Osteocyte (in vitro differentiated cells): ENCODE measurements around the gene DCAF6. TPM values are rescaled to one million over a fixed set of nuclear protein-coding genes. Genes with fewer than 3 reads are reported as not detected.

Experiments
- DNase-seq: peaks from one replicate; pipeline ENCODE4 v3.0.0; 2021; ENCODE audit warnings: mixed read lengths; ENCODE audit not compliant: unreplicated experiment; ENCODE audit errors: extremely low spot score
- H3K27ac Mint-ChIP-seq: one replicate; pipeline ENCODE4 v1.8.0; 2021; ENCODE audit warnings: mild to moderate bottlenecking, mixed read lengths; ENCODE audit not compliant: unreplicated experiment
- H3K27me3 Mint-ChIP-seq: one replicate; pipeline ENCODE4 v1.8.0; 2021; ENCODE audit warnings: mixed read lengths; ENCODE audit not compliant: unreplicated experiment
- H3K36me3 Mint-ChIP-seq: one replicate; pipeline ENCODE4 v1.8.0; 2021; ENCODE audit warnings: mixed read lengths; ENCODE audit not compliant: unreplicated experiment
- H3K4me1 Mint-ChIP-seq: one replicate; pipeline ENCODE4 v1.8.0; 2021; ENCODE audit warnings: mixed read lengths; ENCODE audit not compliant: unreplicated experiment
- H3K4me3 Mint-ChIP-seq: one replicate; pipeline ENCODE4 v1.8.0; 2021; ENCODE audit warnings: mild to moderate bottlenecking, moderate library complexity, mixed read lengths; ENCODE audit not compliant: unreplicated experiment
- H3K9me3 Mint-ChIP-seq: one replicate; pipeline ENCODE4 v1.8.0; 2021; ENCODE audit warnings: mixed read lengths; ENCODE audit not compliant: unreplicated experiment
- total RNA-seq: library from RNA; stranded (reverse); gene quantifications from 2 replicates; pipeline ENCODE4 v1.2.1, GENCODE V29; 2021
- TF ChIP-seq, protein P1 (sequence below): fragments of 200-600 bp; sonication (generic); IDR thresholded peaks from 2 replicates; pipeline ENCODE4 v1.5.0; 2021; ENCODE audit warnings: antibody characterized with exemption, mild to moderate bottlenecking, moderate library complexity

DCAF6 gene
- total RNA-seq, 1 donor from 2014 or later, result 56.8 TPM

DNA sequence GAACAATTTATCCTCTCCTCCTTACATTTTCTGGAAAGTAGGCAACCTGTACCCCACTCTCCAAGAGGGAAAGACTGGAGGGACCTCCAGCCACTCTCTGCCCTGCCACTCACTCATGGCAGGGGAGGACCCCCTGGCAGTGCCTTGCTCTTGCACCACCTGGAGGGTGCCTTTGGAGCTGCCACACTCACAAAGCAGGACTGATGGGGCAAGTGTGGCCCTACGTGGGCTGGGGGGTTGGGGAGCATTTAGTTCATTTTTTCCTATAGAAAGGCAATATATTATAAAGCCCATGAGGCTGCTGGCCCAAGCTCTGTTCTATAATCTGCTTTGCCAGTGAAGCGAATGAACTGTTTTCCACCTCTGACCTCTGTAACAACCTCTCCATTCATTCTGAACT lies 150.0 kb downstream of the DCAF6 start:
- no peaks in the 10 kb centered on the region for H3K9me3 Mint-ChIP-seq
- no peak overlapping the region for H3K27ac Mint-ChIP-seq
- peaks cover 11% of the 10 kb centered on the region for H3K4me1 Mint-ChIP-seq
- TF ChIP-seq, protein P1, sequence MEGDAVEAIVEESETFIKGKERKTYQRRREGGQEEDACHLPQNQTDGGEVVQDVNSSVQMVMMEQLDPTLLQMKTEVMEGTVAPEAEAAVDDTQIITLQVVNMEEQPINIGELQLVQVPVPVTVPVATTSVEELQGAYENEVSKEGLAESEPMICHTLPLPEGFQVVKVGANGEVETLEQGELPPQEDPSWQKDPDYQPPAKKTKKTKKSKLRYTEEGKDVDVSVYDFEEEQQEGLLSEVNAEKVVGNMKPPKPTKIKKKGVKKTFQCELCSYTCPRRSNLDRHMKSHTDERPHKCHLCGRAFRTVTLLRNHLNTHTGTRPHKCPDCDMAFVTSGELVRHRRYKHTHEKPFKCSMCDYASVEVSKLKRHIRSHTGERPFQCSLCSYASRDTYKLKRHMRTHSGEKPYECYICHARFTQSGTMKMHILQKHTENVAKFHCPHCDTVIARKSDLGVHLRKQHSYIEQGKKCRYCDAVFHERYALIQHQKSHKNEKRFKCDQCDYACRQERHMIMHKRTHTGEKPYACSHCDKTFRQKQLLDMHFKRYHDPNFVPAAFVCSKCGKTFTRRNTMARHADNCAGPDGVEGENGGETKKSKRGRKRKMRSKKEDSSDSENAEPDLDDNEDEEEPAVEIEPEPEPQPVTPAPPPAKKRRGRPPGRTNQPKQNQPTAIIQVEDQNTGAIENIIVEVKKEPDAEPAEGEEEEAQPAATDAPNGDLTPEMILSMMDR, result no peak
- DNase-seq, result peak; percentile 32
- no peak overlapping the region for H3K4me3 Mint-ChIP-seq
- H3K36me3 Mint-ChIP-seq, result peaks cover 27% of the 10 kb centered on the region
- H3K27me3 Mint-ChIP-seq, result no peaks in the 10 kb centered on the region

DNA sequence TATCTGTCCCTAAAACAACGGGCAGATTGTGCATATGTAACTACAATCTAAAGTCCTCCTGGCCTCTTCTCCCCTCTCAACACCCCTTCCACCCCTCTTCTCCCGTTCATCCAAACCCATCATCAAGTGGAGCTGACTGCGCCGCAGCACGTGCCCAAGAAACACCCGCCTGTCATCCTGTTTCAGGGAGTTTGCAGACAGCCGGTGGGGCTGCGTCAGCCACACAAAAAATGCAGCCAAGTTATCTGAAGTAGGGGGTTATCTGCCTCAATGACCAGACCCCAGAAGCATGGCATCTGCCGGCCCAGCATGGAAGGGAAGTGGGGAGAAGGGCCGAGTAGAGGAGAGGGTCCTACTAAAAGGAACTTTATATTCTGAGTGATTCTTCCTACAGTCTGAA lies 151.2 kb downstream of the DCAF6 start:
- Mint-ChIP-seq H3K27ac (no peak overlapping the region), H3K27me3 (no peaks in the 10 kb centered on the region)

DNA sequence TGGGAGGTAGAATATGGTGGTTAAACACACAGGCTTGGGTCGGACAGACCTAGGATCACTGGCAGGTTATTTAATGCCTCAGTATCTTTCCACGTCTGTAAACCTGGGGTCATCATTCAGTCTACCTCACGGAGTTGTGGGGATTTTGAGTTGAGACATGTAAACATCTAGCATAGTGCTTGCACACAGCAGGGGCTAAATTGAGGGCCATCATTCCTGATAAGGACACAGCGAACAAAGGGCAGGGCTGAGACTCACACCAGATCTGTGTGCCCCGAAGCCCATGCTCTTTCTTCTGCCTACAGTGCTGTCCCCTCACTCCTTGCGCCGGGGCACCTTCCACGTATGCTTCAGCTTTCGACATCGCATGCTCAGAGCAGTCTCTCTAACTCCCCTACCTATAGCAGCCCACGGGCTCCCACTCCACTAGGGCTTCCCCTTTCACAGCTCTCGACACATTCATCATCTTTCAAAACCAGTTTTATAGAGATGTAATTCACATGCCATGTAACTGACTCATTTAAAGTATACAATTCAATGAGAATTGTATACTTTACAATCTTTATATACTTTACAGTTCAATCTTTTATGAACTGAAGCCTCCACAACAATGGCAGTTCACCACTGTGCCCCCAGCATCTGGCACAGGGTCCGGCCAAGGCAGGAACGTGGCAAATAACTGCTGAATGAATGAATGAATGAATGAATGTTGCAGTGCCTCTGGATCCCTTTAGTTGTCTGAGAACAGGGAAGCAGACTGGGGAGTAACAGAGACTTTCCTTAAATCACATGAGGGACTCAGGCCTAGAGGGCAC lies 152.2 kb downstream of the DCAF6 start:
- TF ChIP-seq, protein P1, result no peak
- H3K36me3 Mint-ChIP-seq, result peaks cover 27% of the 10 kb centered on the region
- H3K27me3 Mint-ChIP-seq, result no peaks in the 10 kb centered on the region
- no peak overlapping the region for H3K27ac Mint-ChIP-seq
- H3K4me1 Mint-ChIP-seq, result peaks cover 16% of the 10 kb centered on the region
- DNase-seq, result peak; percentile 53
- no peak overlapping the region for H3K4me3 Mint-ChIP-seq
- H3K9me3 Mint-ChIP-seq, result no peaks in the 10 kb centered on the region

More for the DNA sequence above, 151.2 kb downstream of the DCAF6 start:
- peak; percentile 42 for DNase-seq
- TF ChIP-seq, protein P1, result no peak
- Mint-ChIP-seq H3K9me3 (no peaks in the 10 kb centered on the region), H3K36me3 (peaks cover 27% of the 10 kb centered on the region), H3K4me1 (peaks cover 16% of the 10 kb centered on the region), H3K4me3 (no peak overlapping the region)

DNA sequence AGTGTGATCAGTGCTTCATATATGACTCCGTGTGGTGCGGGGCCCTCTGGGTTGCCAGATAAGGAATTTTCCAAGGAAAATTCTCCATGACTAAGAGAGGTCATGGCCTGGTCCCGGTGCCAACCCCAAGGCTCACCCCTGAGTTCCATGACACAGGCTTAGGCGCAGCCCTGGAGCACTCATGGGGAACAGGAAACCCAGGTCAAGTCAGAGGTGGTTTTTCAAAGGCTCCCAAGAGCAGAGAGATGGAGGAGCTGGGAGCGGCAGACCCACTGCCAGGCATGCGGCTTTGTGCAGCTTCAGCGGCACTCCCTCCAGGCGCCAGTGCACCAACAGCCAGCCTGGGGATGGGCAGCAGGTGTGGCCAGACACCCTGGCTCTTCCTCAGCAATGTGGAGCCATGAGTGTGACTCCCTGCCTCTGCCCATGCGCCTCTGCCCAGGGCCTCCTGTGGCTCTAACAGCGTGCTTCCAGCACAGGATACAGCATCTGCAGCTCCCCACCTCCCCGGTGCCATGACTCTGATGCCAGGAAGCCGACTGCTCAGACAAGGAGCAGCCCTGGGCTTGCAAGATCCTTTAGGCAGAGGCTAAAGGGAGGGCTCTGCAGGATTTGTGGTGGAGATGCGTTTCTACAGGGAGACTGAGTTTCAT lies 153.0 kb downstream of the DCAF6 start:
- H3K4me1 Mint-ChIP-seq, result peaks cover 15% of the 10 kb centered on the region
- peaks cover 30% of the 10 kb centered on the region for H3K36me3 Mint-ChIP-seq
- peak; percentile 84 for DNase-seq
- TF ChIP-seq, protein P1, result no peak
- no peak overlapping the region for H3K4me3 Mint-ChIP-seq
- H3K9me3 Mint-ChIP-seq, result no peaks in the 10 kb centered on the region
- H3K27ac Mint-ChIP-seq, result no peak overlapping the region
- no peaks in the 10 kb centered on the region for H3K27me3 Mint-ChIP-seq

DNA sequence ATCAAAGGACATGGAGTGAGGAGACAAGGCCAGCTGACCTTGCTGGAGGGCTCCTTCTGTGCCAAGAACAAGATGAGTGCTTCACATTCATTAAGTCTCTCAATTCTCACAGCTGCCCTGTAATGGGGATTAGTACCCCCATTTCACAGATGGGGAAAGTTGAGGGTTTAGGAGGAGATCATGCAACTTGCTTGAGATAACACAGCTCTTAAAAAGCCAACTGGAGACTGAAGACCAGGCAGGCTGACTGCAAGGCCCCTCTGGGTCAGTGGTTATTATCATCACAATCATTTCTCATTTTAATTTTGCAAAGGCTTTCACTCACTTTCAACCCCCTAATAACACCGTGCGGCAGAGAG lies 153.5 kb downstream of the DCAF6 start:
- no peaks in the 10 kb centered on the region for H3K27me3 Mint-ChIP-seq
- TF ChIP-seq, protein P1, result no peak
- peaks cover 34% of the 10 kb centered on the region for H3K36me3 Mint-ChIP-seq
- no peaks in the 10 kb centered on the region for H3K9me3 Mint-ChIP-seq
- H3K4me1 Mint-ChIP-seq, result peaks cover 10% of the 10 kb centered on the region
- no peak overlapping the region for H3K27ac Mint-ChIP-seq
- H3K4me3 Mint-ChIP-seq, result no peak overlapping the region
- no peak for DNase-seq
